GM19372 (cell line): ENCODE results near the gene RNF227.

ENCODE experiments used
- ATAC-seq: cut with Tn5 transposase; IDR thresholded peaks from one replicate; pipeline ENCODE4 v1.9.1; 2021; ENCODE audit warnings: mild to moderate bottlenecking, low read depth, moderate library complexity; ENCODE audit not compliant: unreplicated experiment

Gene RNF227

DNA sequence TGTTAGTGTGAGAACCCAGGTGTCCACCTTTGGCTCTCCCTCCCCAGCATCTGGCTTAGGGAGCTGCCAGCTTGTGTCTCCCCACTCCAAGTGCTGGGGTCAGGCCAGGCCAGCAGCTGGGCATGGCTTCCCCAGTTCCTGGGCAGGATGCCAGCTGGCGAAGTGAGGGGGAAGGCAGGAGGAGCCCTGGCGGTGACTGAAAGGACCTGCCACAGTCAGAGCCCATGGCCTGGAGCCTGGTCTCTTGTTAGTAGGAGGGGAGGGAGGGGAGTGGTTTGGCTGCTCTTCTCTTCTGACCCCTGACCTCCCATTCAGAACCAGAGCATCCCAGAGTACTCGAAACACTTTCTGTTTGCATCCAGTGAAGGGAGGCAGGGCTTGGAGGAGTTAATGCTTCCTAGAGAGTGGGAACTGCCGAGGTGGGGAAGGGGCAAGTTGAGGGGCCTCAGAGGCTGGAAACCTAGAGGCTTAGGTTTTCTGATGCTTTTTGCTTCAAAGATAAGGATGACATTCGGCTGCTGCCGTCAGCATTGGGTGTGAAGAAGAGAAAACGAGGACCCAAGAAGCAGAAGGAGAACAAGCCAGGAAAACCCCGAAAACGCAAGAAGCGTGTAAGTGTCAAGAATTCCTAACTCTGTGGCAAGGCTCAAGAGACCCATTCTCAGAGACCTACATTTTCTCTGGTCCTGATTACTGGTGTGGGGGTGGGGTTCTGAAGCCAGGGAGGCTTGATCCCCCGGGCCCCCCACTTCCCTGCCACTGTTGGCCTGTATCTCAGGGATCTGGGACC, 26.7 kb downstream of the RNF227 start:
- ATAC-seq, result no peak

DNA sequence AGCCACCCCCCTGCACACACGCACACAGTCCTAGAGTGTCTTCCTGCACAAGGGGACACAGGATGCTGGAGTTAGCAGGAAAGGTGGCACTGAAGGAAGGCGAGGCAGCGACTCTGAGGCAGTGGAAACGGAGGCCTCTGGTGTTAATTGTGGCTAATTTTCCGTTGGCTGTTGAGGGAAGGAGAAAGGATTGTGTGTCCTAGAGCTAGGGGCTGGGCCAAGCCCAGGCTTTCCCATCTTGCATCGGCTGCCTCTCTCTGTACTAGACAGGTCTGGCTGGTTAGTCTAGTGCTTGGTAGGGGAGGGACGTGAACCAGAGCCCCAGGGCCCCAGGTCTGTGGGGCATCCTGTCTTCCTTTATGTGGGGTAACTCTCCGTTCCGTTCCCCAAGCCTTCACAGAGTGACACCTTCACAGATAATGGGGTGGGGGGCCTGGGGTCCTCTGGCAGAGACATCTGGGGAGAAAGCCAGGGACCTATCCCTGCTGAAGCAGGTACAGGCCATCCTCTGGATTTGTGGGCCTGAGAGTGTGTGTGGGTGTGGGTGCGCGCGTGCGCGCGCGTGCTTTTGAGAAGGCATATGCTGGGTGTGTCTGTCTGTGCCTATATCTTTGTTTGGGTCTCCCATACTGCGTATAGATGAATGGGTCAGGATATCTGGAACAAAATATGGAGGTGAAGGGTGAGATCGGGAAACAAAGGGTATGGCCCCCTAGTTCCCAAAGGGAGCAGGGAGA, 27.7 kb downstream of the RNF227 start, which contains the start of gene CHD3:
Gene CHD3 (plus strand): TSS at position 606 of the 737 bp plus-strand sequence. CDS start 212 bp downstream, outside the sequence.
- no peak for ATAC-seq

DNA sequence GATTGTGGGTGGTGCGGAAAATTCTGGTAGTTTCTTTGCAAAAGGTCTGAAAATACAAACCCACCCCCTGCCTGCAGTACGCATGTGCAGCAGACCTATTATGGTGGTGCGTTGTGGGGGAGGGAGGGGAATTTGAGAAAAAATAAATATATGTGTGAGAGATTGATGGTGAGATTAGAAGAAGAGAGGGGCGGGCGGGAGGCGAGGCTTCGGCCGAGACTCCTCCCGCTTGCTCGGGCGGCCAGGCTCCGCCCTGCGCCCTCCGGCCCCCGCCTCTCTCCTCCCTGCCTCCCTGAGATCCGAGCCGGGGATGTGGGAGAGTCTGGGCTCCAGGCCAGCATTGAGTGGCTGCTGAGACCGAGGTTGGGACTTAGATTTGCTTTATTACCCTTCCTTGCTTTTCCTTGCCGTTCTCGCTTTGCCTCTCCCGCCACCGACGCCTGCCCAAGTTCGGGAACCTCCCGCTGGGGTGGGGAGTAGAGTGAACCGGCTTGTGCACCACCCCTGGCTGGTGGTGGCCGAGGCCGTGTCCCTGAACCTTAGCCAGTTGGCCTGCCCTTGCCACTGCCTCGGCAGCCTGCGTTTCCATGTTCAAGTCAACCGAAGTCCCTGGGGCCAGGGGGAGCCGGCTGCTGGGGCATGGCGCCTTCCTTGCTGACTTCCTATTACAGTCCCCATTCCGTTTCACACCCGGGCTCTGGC, 28.5 kb downstream of the RNF227 start:
- no peak for ATAC-seq

DNA sequence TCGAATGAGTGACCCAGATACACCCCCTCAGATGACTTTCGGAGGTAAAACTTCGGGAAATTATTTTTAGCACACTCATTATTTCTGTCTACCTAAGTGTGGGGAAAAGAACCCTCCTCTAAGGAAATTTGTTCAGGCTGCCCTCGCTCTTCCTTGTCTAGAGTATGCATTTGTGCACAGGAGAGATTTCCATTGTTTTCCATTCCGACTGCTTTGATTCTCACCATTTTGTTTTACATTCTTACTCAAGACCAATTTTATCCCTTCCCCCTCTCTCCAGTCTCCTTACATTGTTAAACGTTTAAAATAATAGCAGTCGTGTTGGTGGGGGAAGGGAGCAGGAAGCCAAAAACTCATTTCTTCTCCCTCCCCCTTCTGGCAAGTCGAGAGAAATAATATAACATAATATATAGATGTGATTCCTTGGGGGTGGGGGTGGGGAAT, 29.0 kb downstream of the RNF227 start:
- ATAC-seq, result no peak

DNA sequence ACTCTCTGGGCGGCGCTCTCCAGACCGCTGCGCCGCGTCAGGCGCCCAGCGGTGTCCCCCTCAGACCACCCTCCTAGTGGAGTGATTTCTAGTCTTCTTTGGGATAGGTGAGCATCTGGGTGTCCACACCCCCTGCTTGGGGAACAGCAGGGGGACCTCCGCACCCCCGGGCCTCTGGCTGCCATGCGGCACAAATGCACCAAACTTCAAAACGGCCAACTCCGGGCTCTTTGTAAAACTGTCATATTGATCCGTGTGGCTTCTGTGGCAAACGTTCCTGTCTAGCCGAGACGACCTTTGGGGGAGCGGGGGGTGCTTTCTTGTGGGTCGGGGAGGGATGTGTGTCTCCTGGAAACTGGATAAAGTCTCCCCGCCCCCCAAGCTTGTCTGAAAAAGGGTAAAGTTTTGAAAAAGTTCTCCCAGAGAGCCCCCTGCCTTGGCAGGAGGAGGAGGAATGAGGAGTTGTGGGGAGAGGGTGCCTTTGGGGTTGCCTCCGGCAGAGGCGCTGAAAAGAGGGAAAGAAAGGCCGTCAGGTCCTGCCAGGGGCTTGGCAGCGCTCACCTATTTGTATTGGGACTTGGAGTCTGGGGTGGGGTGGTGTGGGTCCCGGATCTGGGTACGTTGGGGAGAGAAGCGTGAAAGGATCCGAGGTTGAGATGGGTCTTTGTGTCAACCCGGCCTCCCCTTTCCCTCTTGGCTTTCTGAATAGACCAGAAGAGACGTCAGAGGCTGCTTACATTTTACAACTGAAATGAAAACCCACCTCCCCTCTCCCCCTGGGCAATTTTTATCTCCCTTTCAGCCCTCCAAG, 29.7 kb downstream of the RNF227 start:
- ATAC-seq, result no peak

DNA sequence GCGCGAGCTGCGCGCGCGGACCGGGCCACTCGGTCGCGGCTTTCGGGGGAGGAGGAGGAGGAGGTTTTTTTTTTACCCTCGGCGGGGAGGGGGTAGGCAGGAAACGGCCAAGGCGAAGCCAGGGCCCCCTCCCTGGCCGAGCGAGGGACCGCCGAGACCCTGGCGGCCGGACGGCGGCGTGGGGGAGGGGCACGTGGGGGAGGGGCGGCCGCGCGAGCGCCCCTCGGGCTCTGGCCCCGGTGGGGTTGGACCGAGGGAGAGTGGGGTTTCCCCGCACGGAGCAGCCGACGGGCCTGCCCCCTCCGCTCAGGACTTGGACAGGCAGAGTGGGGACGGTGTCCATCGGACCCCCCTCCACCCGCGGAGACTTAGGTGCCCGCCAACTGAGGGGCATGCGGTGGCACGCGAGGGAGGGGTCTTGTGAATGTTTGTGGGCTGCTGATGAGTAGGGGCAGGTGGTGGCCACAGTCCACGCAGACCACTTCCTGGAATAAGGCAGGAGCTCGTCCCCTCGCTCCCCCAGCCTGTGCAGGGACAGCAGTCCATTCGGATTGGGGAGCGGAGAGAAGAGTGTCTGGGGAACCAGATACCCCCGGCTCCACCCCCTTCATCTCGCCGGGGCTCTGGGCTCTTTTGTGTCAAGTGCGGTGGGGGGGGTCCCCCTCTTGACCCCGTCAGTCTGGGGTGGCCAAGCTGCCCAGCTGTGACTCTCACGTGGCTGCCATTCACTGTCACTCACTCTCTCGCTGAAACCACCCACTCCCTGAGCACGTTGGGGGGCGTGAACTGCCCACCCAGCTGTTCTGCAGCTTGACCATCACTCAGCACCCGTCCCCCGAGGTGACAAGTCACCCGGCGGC, 30.5 kb downstream of the RNF227 start:
- no peak for ATAC-seq

DNA sequence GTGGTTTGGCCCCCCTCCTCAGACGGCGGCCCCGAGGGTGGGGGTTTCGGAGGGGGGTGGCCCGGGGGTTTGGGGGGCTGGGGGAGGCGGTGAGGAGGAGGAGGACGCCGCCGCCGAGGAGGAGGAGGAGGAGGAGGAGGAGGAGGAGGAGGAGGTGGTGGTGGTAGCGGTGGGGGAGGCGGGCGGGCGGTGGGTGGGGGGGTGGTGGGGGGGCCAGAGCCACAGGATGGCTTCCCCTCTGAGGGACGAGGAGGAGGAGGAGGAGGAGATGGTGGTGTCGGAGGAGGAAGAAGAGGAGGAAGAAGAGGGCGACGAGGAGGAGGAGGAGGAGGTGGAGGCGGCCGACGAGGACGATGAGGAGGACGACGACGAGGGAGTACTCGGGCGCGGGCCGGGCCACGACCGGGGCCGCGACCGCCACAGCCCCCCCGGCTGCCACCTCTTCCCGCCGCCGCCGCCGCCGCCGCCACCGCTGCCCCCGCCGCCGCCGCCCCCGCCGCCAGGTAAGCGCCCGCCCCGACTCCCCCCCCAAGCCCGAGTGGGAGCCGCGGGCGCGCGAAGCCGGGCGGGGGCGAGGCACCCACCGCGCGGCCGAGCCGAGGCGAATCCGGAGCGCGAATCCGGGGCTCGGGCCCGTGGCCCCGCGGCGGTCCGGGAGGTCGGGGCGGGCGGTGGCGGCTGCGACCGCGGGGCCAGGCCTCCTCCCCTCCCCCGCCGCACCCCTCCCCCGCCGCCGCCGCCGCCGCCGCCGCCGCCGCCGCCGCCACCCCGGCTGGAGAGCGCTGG, 31.3 kb downstream of the RNF227 start:
- no peak for ATAC-seq

DNA sequence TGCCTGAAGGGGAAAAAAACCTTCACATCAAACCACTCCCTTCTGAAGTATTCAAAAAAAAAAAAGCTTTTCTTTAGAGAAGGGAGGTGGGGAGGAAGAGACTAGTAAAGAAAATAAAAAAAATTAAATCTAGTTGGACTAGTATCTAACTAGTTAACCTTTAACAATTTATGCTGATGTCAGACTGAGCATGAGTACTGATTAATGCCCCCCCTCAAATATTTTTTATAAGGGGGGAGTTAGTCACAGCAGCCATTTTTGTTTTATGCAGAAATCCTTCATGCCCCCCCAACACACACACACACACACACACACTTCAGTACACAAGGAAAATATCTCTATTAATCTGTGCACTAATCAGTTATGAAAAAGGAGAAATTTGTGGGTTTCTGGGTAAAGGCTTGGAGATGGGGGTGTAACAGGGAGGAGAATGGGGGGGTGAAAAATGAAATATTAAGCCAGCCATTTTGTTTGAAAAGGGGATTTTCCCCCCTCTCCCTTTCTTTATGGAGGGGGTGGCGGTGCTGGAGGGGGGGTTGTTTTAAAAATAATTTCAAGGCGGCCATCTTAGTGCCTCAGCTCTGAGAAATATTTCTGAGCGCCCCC, 32.2 kb downstream of the RNF227 start:
- no peak for ATAC-seq

DNA sequence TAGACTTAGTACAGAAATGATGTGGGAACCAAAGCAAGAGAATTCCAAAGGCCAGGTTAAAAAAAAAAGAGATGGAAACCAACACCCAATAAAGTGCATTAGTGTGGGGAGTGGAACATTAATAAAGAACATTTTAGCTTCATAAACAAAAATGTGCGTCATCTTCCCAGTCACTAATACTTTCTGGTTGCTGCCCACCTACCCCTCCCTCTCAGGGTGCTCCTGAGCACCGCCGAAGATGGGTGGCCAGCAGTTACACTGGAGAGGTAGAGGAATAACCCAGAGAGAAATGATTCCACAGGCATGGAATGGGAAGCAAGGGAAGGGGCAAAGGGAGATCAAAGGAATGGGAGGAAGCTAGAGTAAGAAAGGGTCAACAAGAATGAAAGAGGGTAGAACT, 33.5 kb downstream of the RNF227 start:
- ATAC-seq, result no peak

DNA sequence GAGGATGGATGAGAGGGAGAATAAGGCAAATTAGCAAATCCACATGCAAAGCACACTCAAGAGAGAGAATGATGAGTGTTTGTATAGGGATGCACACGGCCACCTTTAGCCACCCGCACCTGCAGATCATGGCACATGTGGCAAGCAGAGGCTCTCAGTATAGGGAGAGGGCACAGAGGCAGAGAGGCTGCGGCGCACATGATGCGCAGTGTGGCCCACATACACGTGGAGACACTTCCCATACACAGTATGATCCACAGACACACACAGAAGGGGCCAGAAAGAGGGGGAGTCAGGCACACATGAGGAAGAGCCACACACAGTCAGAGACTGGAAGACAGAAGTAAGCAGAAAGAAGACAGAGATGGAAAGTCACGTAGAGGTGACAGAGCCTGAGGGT, 34.0 kb downstream of the RNF227 start:
- ATAC-seq, result no peak

DNA sequence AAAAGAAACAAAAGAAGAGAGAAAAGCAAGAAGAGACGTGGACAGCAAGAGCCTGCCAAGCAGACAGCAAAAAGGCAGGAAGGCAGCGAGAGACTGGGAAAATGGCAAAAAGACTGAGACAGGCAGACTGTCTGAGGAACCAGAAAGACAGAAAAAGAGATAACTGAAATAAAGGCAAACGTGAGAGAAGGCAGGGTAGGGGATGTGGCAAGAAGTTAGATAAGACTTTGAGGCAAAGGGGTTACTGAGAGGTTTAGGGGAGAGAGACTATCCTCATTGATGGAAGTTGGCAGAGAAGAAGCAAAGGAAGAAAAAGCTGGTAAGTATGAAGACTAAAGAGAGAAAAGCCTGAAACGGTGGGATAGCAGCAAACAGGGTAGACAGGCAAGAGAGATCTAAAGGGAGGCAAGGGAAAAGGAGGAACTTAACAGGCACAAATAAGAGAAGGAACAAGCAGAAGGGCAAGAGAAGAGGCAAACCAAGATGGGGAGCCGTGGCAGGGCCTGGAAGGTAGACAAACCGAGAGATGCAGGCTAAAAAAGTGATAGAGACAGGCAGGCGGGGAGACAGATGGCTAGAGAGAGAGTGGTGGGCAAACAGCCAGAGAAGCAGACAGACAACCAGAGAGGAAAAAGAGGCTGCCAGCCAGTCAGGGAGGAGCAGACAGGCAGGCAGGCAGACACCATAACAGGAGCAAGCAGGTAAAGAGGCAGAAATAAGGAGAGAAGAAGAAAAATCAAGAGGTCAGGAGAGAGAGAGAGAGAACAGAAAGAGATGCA, 34.6 kb downstream of the RNF227 start:
- no peak for ATAC-seq

DNA sequence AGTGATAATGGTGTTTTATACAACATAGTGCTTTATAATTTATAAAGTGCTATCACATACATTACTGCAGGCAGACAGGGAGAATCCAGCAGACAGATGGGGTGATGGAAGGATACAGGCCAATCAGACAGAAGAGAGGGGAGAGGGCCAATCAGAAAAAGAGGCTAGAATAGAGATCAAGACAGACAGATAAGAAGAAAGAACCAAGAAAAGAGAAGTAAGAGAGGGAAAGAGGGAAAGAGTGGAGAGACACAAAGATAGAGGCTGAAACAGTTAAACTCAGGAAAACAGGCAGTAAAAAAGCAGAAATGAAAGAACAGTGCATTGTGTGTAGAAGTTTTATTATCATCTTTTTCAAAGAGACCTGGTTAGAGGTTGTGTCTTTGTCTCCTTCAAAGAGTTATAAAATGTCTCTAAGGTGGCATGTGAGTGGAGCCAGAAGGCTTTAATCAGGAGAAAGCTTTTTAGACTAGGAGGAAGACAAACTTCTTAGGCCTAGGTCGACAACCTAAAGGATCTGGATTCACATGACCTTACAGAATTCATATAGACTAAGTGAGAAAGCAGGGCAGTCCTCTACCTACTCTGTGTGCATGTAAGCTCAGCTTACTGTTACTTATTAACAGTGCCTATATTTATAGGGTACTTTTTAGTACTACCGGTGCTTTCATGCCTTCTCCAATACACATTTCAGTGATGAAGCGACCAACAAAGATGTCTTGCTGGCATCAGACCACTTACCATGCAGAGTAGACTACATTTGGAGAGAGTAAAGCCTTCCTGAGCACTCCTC, 35.8 kb downstream of the RNF227 start:
- no peak for ATAC-seq

DNA sequence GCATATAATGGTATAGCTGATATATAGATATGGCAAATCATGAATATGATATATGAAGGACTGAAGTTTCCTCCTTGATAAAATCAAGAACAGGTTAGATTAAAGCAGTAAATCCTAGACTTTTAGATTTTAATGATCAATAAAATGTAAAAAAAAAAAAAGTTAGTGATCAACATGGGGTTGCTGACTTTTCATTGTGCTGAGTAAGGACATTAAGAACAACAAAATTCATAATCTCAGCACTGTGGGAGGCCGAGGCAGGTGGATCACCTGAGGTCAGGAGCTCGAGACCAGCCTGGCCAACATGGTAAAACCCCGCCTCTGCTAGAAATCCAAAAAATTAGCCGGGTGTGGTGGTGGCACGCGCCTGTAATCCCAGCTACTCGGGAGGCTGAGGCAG, 37.9 kb downstream of the RNF227 start:
- no peak for ATAC-seq

DNA sequence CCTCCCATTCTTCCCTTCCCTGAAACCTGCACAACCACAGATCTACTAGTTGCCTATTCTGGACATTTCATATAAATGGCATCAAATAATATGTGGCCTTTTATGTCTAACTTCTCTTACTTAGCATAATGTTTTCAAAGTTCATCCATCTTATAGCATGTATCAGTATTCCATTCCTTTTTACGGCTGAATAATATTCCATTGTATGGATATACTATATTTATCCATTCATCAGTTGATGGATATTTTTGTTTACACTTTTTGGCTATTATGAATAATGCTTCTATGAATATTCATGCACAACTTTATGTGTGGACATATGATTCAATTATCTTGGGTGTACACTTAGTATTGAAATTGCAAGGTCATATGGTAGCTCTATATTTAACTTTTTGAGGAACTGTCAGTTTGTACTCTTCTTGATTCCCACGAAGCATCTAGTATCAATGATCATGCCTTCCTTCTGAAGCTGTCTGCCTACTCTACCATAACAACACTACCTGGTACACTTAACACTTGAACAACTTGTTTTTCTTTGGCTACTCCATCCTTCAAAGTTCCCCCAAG, 40.2 kb downstream of the RNF227 start:
- no peak for ATAC-seq

DNA sequence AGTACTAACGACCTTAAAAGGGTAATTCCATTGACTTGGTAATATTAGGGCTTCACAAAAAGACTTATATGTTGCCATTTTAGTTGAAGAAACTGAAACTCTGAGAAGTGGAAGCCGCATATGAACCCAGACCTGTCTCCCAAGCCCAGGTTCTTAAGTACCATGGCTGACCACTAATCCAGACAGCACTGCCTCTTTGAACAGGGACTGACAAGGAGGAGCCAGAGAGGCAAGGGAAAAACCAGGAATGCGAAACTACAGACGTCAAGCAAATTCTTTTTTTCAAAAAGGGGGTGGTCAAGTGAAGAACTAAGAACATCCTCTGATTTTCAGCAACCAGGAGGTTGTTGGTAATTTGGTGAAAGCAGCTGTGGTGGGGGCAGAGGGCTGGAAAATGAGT, 43.0 kb downstream of the RNF227 start:
- ATAC-seq, result no peak

DNA sequence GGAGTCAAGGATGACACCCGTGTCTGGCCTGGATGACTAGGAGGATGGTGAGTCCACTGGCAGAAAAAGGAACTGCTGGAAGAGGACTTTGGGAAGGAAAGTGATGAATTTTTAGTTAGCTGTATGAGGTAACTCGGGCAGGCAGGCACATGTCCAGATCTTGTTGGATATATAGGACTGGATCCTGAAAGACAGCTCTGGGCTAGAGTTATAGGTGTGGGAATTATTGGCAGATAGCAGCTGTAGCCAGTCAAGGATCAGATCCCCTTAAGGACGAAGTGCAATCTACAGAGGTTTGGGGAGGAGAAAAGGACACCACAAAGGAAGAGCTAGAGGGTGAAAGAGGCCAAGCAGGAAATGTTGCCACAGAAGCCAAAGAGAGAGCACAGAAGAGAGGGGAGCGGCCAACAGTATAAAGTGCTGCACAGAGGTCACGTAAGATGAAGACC, 48.2 kb downstream of the RNF227 start:
- ATAC-seq, result no peak
